Neural progenitor cell (in vitro differentiated cells): ENCODE data around the gene GRIN2A. TPM values are rescaled to one million over a fixed set of nuclear protein-coding genes. Genes with fewer than 3 reads are reported as not detected.

Source experiments
- DNase-seq: peaks from one replicate; pipeline ENCODE4 v3.0.0-alpha.2; 2016; ENCODE audit warnings: low spot score
- H2AFZ ChIP-seq: fragments of 200-600 bp; sonication (generic); replicated peaks from 2 replicates; pipeline ENCODE4 v1.6.1; 2016; ENCODE audit warnings: antibody characterized with exemption
- H3F3A ChIP-seq: fragments of 200-600 bp; sonication (generic); 2 replicates; pipeline ENCODE4 v1.6.1; 2016; ENCODE audit warnings: antibody characterized with exemption, low read depth
- H3K27ac ChIP-seq: fragments of 200-600 bp; sonication (generic); 2 replicates; pipeline ENCODE4 v1.5.1; 2016; ENCODE audit warnings: mild to moderate bottlenecking
- H3K27me3 ChIP-seq: fragments of 200-600 bp; sonication (generic); 2 replicates; pipeline ENCODE4 v1.6.1; 2016; ENCODE audit warnings: mild to moderate bottlenecking, moderate library complexity
- H3K36me3 ChIP-seq: fragments of 200-600 bp; sonication (generic); 2 replicates; pipeline ENCODE4 v1.5.1; 2016
- H3K4me1 ChIP-seq: fragments of 200-600 bp; sonication (generic); 2 replicates; pipeline ENCODE4 v1.6.1; 2016; ENCODE audit warnings: mixed run types
- H3K4me2 ChIP-seq: fragments of 200-600 bp; sonication (generic); 2 replicates; pipeline ENCODE4 v1.6.1; 2016
- H3K4me3 ChIP-seq: fragments of 200-600 bp; sonication (generic); 2 replicates; pipeline ENCODE4 v1.5.1; 2016
- H3K79me2 ChIP-seq: fragments of 200-600 bp; sonication (generic); 2 replicates; pipeline ENCODE4 v1.6.1; 2016; ENCODE audit warnings: low read depth
- H3K9ac ChIP-seq: fragments of 200-600 bp; sonication (generic); 2 replicates; pipeline ENCODE4 v1.6.1; 2016
- H3K9me3 ChIP-seq: fragments of 200-600 bp; sonication (generic); 2 replicates; pipeline ENCODE4 v1.5.1; 2016; ENCODE audit warnings: low read depth
- H4K20me1 ChIP-seq: fragments of 200-600 bp; sonication (generic); 2 replicates; pipeline ENCODE4 v1.6.1; 2016; ENCODE audit warnings: low read depth
- H3K27ac Mint-ChIP-seq: 3 replicates; pipeline ENCODE4 v1.8.0; 2021; ENCODE audit warnings: mixed read lengths
- H3K27me3 Mint-ChIP-seq: 2 replicates; pipeline ENCODE4 v1.8.0; 2022; ENCODE audit warnings: low read depth, mild to moderate bottlenecking, inconsistent platforms, moderate library complexity, mixed read lengths; ENCODE audit not compliant: insufficient read depth
- H3K36me3 Mint-ChIP-seq: 3 replicates; pipeline ENCODE4 v1.8.0; 2021; ENCODE audit warnings: mixed read lengths
- H3K4me1 Mint-ChIP-seq: 3 replicates; pipeline ENCODE4 v1.8.0; 2021; ENCODE audit warnings: mixed read lengths
- H3K4me3 Mint-ChIP-seq: 3 replicates; pipeline ENCODE4 v1.8.0; 2021; ENCODE audit warnings: mild to moderate bottlenecking, moderate library complexity, mixed read lengths
- H3K9me3 Mint-ChIP-seq: 3 replicates; pipeline ENCODE4 v1.8.0; 2020; ENCODE audit warnings: mixed read lengths
- CTCF ChIP-seq: fragments of 200-600 bp; sonication (generic); IDR thresholded peaks from 2 replicates; pipeline ENCODE4 v1.5.1; 2017; ENCODE audit warnings: antibody characterized with exemption, mild to moderate bottlenecking
- EZH2 ChIP-seq: fragments of 200-600 bp; sonication (generic); IDR thresholded peaks from 2 replicates; pipeline ENCODE4 v1.6.1; 2017; ENCODE audit warnings: antibody characterized with exemption, mild to moderate bottlenecking, moderate library complexity
- EZH2phosphoT487 ChIP-seq: fragments of 200-600 bp; sonication (generic); IDR thresholded peaks from 2 replicates; pipeline ENCODE4 v1.6.1; 2017; ENCODE audit warnings: antibody characterized with exemption
- total RNA-seq: library from RNA; depleted of rRNA; stranded (reverse); fragments of >200 nt; gene quantifications from 2 replicates; pipeline ENCODE4 v1.2.3, GENCODE V29; 2015; ENCODE audit warnings: low replicate concordance

The GRIN2A gene
- total RNA-seq, 1 donor from 2014 or later: 1.6 TPM

GRCh38 chr16:9867176-9867575, 315.1 kb downstream of the GRIN2A start:
- H3K9ac ChIP-seq: no peak overlapping the region
- no peaks in the 10 kb centered on the region for H3K79me2 ChIP-seq
- no peaks in the 10 kb centered on the region for H3K9me3 ChIP-seq
- Mint-ChIP-seq H3K9me3 (no peaks in the 10 kb centered on the region), H3K27me3 (no peaks in the 10 kb centered on the region), H3K4me3 (no peak overlapping the region), H3K27ac (no peak overlapping the region), H3K4me1 (no peaks in the 10 kb centered on the region), H3K36me3 (no peaks in the 10 kb centered on the region)
- no peaks in the 10 kb centered on the region for H4K20me1 ChIP-seq
- no peaks in the 10 kb centered on the region for H3F3A ChIP-seq
- no peak overlapping the region for H2AFZ ChIP-seq
- H3K27ac ChIP-seq: no peak overlapping the region
- DNase-seq: no peak
- H3K4me2 ChIP-seq: no peak overlapping the region
- H3K36me3 ChIP-seq: no peaks in the 10 kb centered on the region
- H3K4me1 ChIP-seq: no peaks in the 10 kb centered on the region
- no peak for TF ChIP-seq EZH2phosphoT487
- no peak for TF ChIP-seq EZH2
- TF ChIP-seq CTCF: no peak
- H3K27me3 ChIP-seq: no peaks in the 10 kb centered on the region
- H3K4me3 ChIP-seq: no peak overlapping the region

- Histone ChIP-seq H3K4me1 (no peaks in the 10 kb centered on the region), H3K27me3 (no peaks in the 10 kb centered on the region), H3K4me3 (no peak overlapping the region), H3K9ac (no peak overlapping the region), H3F3A (no peaks in the 10 kb centered on the region), H3K27ac (no peak overlapping the region), H3K4me2 (no peak overlapping the region), H3K79me2 (no peaks in the 10 kb centered on the region), H3K36me3 (no peaks in the 10 kb centered on the region), H4K20me1 (no peaks in the 10 kb centered on the region), H2AFZ (no peak overlapping the region), H3K9me3 (no peaks in the 10 kb centered on the region)
- no peak for DNase-seq
- Mint-ChIP-seq H3K27ac (no peak overlapping the region), H3K4me1 (no peaks in the 10 kb centered on the region), H3K27me3 (no peaks in the 10 kb centered on the region), H3K36me3 (no peaks in the 10 kb centered on the region), H3K4me3 (no peak overlapping the region), H3K9me3 (no peaks in the 10 kb centered on the region)
- TF ChIP-seq EZH2phosphoT487: no peak
- TF ChIP-seq EZH2: no peak
- no peak for TF ChIP-seq CTCF
Observed at GRCh38 chr16:9864461-9864860, 317.8 kb downstream of the GRIN2A start.

GRCh38 chr16:9862327-9862726, 319.9 kb downstream of the GRIN2A start:
- H3K36me3 Mint-ChIP-seq: no peaks in the 10 kb centered on the region
- H3K27ac ChIP-seq: no peak overlapping the region

More at GRCh38 chr16:9862327-9862726, 319.9 kb downstream of the GRIN2A start:
- TF ChIP-seq EZH2phosphoT487 (no peak), EZH2 (no peak), CTCF (no peak)
- Histone ChIP-seq H3K79me2 (no peaks in the 10 kb centered on the region), H4K20me1 (no peaks in the 10 kb centered on the region), H3K4me3 (no peak overlapping the region), H2AFZ (no peak overlapping the region), H3K4me2 (no peak overlapping the region), H3K36me3 (no peaks in the 10 kb centered on the region), H3K27me3 (no peaks in the 10 kb centered on the region), H3F3A (no peaks in the 10 kb centered on the region), H3K9ac (no peak overlapping the region), H3K4me1 (no peaks in the 10 kb centered on the region), H3K9me3 (no peaks in the 10 kb centered on the region)
- Mint-ChIP-seq H3K4me3 (no peak overlapping the region), H3K27me3 (no peaks in the 10 kb centered on the region), H3K27ac (no peak overlapping the region), H3K4me1 (no peaks in the 10 kb centered on the region), H3K9me3 (no peaks in the 10 kb centered on the region)
- DNase-seq: no peak
